Heart right ventricle (tissue), 16 donors: Measurements from ENCODE around the gene UBAC2. TPM values are rescaled to one million over a fixed set of nuclear protein-coding genes. Genes with fewer than 3 reads are reported as not detected.

Experiments
- ATAC-seq, 8 donors: fragments of 200-7000 bp; cut with Tn5 transposase; one replicate each; pipeline ENCODE4 v1.9.1; 2020; ENCODE audit warnings: mild to moderate bottlenecking in 8 of 8, moderate library complexity in 8 of 8, moderate number of reproducible peaks in 1 of 8
- DNase-seq, 2 donors: peaks; one replicate each; pipeline ENCODE4 v3.0.0-alpha.2; 2020
- H3K27ac ChIP-seq, 10 donors: fragments of 200-600 bp; sonication (generic) in 2 of 10; one replicate each; pipeline versions ENCODE4 v1.5.0 to v1.8.0; 2020 to 2022; ENCODE audit warnings: mild to moderate bottlenecking in 3 of 10
- H3K27me3 ChIP-seq, 7 donors: fragments of 200-600 bp; one replicate each; pipeline ENCODE4 v1.8.0; 2021 to 2022; ENCODE audit warnings: mild to moderate bottlenecking in 2 of 7
- H3K36me3 ChIP-seq, 9 donors: fragments of 200-600 bp; sonication (generic) in 1 of 9; one replicate each; pipeline versions ENCODE4 v1.5.0 to v1.8.0; 2020 to 2022; ENCODE audit warnings: mild to moderate bottlenecking in 2 of 9
- H3K4me1 ChIP-seq, 9 donors: fragments of 200-600 bp; sonication (generic) in 1 of 9; one replicate each; pipeline versions ENCODE4 v1.5.0 to v1.8.0; 2020 to 2022; ENCODE audit warnings: mild to moderate bottlenecking in 4 of 9
- H3K4me3 ChIP-seq, 10 donors: fragments of 200-600 bp; sonication (generic) in 2 of 10; one replicate each; pipeline versions ENCODE4 v1.5.0 to v1.8.0; 2020 to 2022; ENCODE audit warnings: mild to moderate bottlenecking in 7 of 10, moderate library complexity in 2 of 10
- H3K9me3 ChIP-seq, 11 donors: fragments of 200-600 bp in 10 of 11; sonication (generic) in 2 of 11; one replicate each; pipeline versions ENCODE4 v1.5.0 to v1.8.0; 2013 to 2022; ENCODE audit warnings: mild to moderate bottlenecking in 2 of 11, control low read depth in 1 of 11, moderate library complexity in 1 of 11
- CTCF ChIP-seq, 9 donors: fragments of 200-600 bp; sonication (generic) in 2 of 9; IDR thresholded peaks; one replicate each; pipeline versions ENCODE4 v1.5.0 to v1.8.0; 2021 to 2022; ENCODE audit warnings: antibody characterized with exemption in 9 of 9, mild to moderate bottlenecking in 5 of 9, moderate library complexity in 1 of 9
- WGBS, 2 donors: extraction: QIAGEN DNeasy Blood & Tissue Kit; methylation state at CpG; one replicate each; pipeline ENCODE4 v1.1.7; 2013; ENCODE audit warnings: inconsistent platforms in 1 of 2; 5-methylcytosine and 5-hydroxymethylcytosine counted together
- intact Hi-C, 10 donors: fragments of 100-400 bp; cut with DNase I; formaldehyde crosslinking; loops; one replicate each; pipeline versions ENCODE4 v1.11.1 to v1.14.2; 2022
- polyA plus RNA-seq, 2 donors: library from polyadenylated mRNA; stranded (reverse); fragments of 200-250 nt; gene quantifications; one replicate each; pipeline ENCODE4 v1.2.3, GENCODE V29; 2013
- total RNA-seq, 10 donors: library from RNA; stranded (reverse); fragmentation: NEBNext Ultra II Directional in 3 of 10; extraction: Animal tissue kit (Norgen Biotek cat#: 25700) in 3 of 10; gene quantifications; one replicate each; pipeline versions ENCODE4 v1.2.1 to v1.2.4, GENCODE V29; 2021 to 2023
- donor health status: Arrhythmogenic right ventricular cardiomyopathy.
- donor health status: ischemic (EF 13 %, LVEDD 7.1; RV severe dilation, severe dysfunction).
- donor health status: healthy with polysubstance abuse.
- donor health status: DM: no; HTN: yes; CAD: no.
- donor health status: DM: no; HTN: no; CAD: no.
- donor health status: ischemic (EF 25% LVEDD 6.9; RV normal size, moderate dysfunction).
- donor health status: ischemic (EF 25% LVEDD 5.7; RV mildly dilated, moderate dysfunction).
- donor health status: healthy.
- donor health status: DM: yes; HTN: yes; CAD: no.
- donor health status: Ischemic cardiomyopathy.
- donor health status: ischemic (EF 35%, LVEDD 5.7; RV mildly dilated, moderate dysfunction).
- donor health status: nonischemic (EF 11% LVEDD 7.7; RV severe dilation, severe dysfunction).
- donor health status: DM: yes; HTN: yes; CAD: no.
- donor health status: PGD.
- donor health status: ischemic (EF 29% LVEDD 5.4; RV normal size, mild dysfunction).
- donor health status: nonischemic (EF 23%, LVEDD 6.1; RV moderate dilation, normal function).

Gene UBAC2
- total and polyA plus RNA-seq, 12 donors: 31.8 to 60.4 (median 47.0) TPM

DNA sequence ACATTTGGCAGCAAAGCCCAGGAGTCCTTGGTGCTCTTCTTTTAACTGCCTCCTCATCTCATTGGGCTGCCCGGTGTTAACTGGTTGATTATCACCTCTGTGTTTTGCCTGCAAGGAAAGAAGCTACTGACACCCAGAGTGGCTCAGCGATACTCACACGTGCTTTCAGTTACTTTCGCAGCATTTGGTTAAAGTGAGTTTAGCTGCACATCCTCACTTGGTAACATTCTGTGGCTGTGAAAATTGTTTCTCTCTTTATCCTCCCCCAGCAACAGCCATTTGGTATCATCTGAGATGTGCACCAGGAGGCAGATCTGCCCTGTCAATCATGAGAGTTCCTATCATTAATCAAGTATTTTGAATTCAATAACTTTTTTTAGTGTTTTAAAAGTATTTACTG is 151.1 kb downstream of the UBAC2 start:
- DNase-seq: no peak
- Histone ChIP-seq H3K4me1 (peaks cover 0 to 35% (median 5%) of the 10 kb centered on the region in 9 donors), H3K4me3 (no peak overlapping the region), H3K27me3 (no peaks in the 10 kb centered on the region), H3K9me3 (no peaks in the 10 kb centered on the region), H3K36me3 (peaks cover 0 to 82% (median 18%) of the 10 kb centered on the region in 9 donors), H3K27ac (peak overlapping the region in 1 of 10 donors; percentile 61)
- no peak for ATAC-seq
- WGBS, 2 donors: 70 to 80% methylated on average over 4 of the region's 4 CpGs
- intact Hi-C loops: no loop called here
- TF ChIP-seq CTCF (IDR thresholded peaks at IDR 0.05): no peak

GRCh38 chr13:99352351-99353245 is 151.9 kb downstream of the UBAC2 start:
- TF ChIP-seq CTCF (IDR thresholded peaks at IDR 0.05): no peak
- intact Hi-C loops: no loop called here
- ATAC-seq (no peak), DNase-seq (no peak)
- Histone ChIP-seq H3K27me3 (no peaks in the 10 kb centered on the region), H3K4me3 (no peak overlapping the region), H3K36me3 (peaks cover 0 to 83% (median 14%) of the 10 kb centered on the region in 9 donors), H3K4me1 (peaks cover 0 to 43% (median 12%) of the 10 kb centered on the region in 9 donors), H3K27ac (peak overlapping the region in 1 of 10 donors; percentile 7), H3K9me3 (no peaks in the 10 kb centered on the region)
- WGBS, 2 donors: 90 to 96% methylated on average over 17 of the region's 17 CpGs

DNA sequence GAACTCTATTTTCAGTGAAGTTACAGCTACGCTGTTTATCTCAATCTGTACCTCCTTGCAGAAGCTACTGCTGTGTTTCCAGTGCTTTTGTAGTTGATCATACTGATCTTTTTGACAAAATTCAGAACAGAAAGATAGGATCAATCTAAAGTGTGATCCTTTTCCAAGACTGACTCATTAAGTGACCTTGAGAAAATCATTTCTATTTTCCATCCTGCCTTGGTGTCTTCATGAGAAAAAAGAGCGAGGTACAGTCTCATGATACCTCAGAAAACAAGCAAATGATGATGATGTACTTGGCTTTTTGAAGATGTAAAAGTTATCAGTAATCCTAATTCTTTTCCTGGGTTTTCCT is 152.6 kb downstream of the UBAC2 start:
- no peak for DNase-seq
- no peak overlapping the region for H3K4me3 ChIP-seq
- intact Hi-C loops: no loop called here
- no peaks in the 10 kb centered on the region for H3K9me3 ChIP-seq
- WGBS, 2 donors: 69 to 97% methylated on average over 2 of the region's 2 CpGs
- no peaks in the 10 kb centered on the region for H3K27me3 ChIP-seq
- TF ChIP-seq CTCF (IDR thresholded peaks at IDR 0.05): no peak
- peak overlapping the region in 1 of 10 donors; percentile 7 for H3K27ac ChIP-seq
- peaks cover 0 to 50% (median 12%) of the 10 kb centered on the region in 9 donors for H3K4me1 ChIP-seq
- ATAC-seq: no peak
- peaks cover 0 to 83% (median 8%) of the 10 kb centered on the region in 9 donors for H3K36me3 ChIP-seq

GRCh38 chr13:99353836-99354235 is 153.2 kb downstream of the UBAC2 start:
- 90 to 95% methylated on average over 8 of the region's 8 CpGs for WGBS, 2 donors
- intact Hi-C loops: no loop called here
- Histone ChIP-seq H3K4me3 (no peak overlapping the region), H3K27me3 (no peaks in the 10 kb centered on the region), H3K4me1 (peaks cover 0 to 51% (median 12%) of the 10 kb centered on the region in 9 donors), H3K36me3 (peaks cover 0 to 83% (median 4%) of the 10 kb centered on the region in 9 donors), H3K9me3 (no peaks in the 10 kb centered on the region), H3K27ac (peak overlapping the region in 1 of 10 donors; percentile 89)
- ATAC-seq (peak in 1 of 8 donors; percentile 36), DNase-seq (no peak)
- TF ChIP-seq CTCF (IDR thresholded peaks at IDR 0.05): no peak
